Myocyte (in vitro differentiated cells): ENCODE data around the gene FGD1. TPM values are rescaled to one million over a fixed set of nuclear protein-coding genes. Genes with fewer than 3 reads are reported as not detected.

ENCODE experiments used
- DNase-seq: peaks from one replicate; pipeline ENCODE4 v3.0.0-alpha.2; 2012; ENCODE audit warnings: low read depth
- total RNA-seq: library from RNA; depleted of rRNA; stranded (reverse); fragments of >200 nt; gene quantifications from 2 replicates; pipeline ENCODE4 v1.2.3, GENCODE V29; 2014

FGD1 gene
- total RNA-seq, 1 donor from 2014 or later, result 7.9 TPM

GRCh38 chrX:54473993-54474859, 21.8 kb downstream of the FGD1 start:
- no peak for DNase-seq

GRCh38 chrX:54470054-54470760, 25.8 kb downstream of the FGD1 start:
- no peak for DNase-seq

GRCh38 chrX:54452920-54453319, 43.1 kb downstream of the FGD1 start:
- no peak for DNase-seq

- no peak for DNase-seq
Observed at GRCh38 chrX:54449929-54450328, 46.1 kb downstream of the FGD1 start.

GRCh38 chrX:54447461-54447860, 48.6 kb downstream of the FGD1 start:
- peak; percentile 4 for DNase-seq

GRCh38 chrX:54446084-54446483, 50.0 kb downstream of the FGD1 start:
- no peak for DNase-seq

GRCh38 chrX:54444752-54445151, 51.3 kb downstream of the FGD1 start:
- DNase-seq, result no peak

- DNase-seq, result no peak
Observed at GRCh38 chrX:54442790-54443189, 53.2 kb downstream of the FGD1 start.

- peak; percentile 86 for DNase-seq
Observed at GRCh38 chrX:54439960-54440871, 55.8 kb downstream of the FGD1 start, which contains the start of gene TSR2. Gene TSR2 (plus strand): TSS chrX:54440404. CDS start chrX:54440422, 18 bp downstream.

- DNase-seq, result no peak
Observed at GRCh38 chrX:54435121-54435520, 60.9 kb downstream of the FGD1 start.

GRCh38 chrX:54430519-54430918, 65.5 kb downstream of the FGD1 start:
- DNase-seq, result no peak

GRCh38 chrX:54427837-54428424, 68.1 kb downstream of the FGD1 start:
- DNase-seq, result peak; percentile 49

GRCh38 chrX:54423161-54423888, 72.7 kb downstream of the FGD1 start:
- peak; percentile 6 for DNase-seq

- no peak for DNase-seq
Observed at GRCh38 chrX:54422168-54422567, 73.9 kb downstream of the FGD1 start.

- no peak for DNase-seq
Observed at GRCh38 chrX:54419559-54420302, 76.3 kb downstream of the FGD1 start.

GRCh38 chrX:54416965-54417364, 79.1 kb downstream of the FGD1 start:
- DNase-seq, result no peak

- no peak for DNase-seq
Observed at GRCh38 chrX:54415534-54416350, 80.3 kb downstream of the FGD1 start.

- DNase-seq, result peak; percentile 60
Observed at GRCh38 chrX:54413753-54414152, 82.3 kb downstream of the FGD1 start.

GRCh38 chrX:54411732-54412131, 84.3 kb downstream of the FGD1 start:
- DNase-seq, result peak; percentile 78
